HepG2 (cell line): ENCODE results near the gene HRH3. TPM values are rescaled to one million over a fixed set of nuclear protein-coding genes. Genes with fewer than 3 reads are reported as not detected.

Source experiments
- CCAR2 ChIP-seq: fragments of 200-400 bp; formaldehyde crosslinking; optimal IDR thresholded peaks from 2 replicates; pipeline ENCODE3; 2018; ENCODE audit warnings: low read depth, mild to moderate bottlenecking, low read length, moderate library complexity
- FOXA1 ChIP-seq, 2 experiments: fragments of 450-650 bp in 1 of 2; sonication (generic) in 1 of 2; formaldehyde crosslinking in 1 of 2; IDR thresholded peaks; 2 replicates each; pipeline versions ENCODE4 v1.4.0 to v1.6.1; 2016 to 2020; ENCODE audit warnings: missing genetic modification reagents in 1 of 2
- GFI1 ChIP-seq: sonication (generic); formaldehyde crosslinking; IDR thresholded peaks from 2 replicates; pipeline ENCODE4 v1.5.0; 2020; ENCODE audit warnings: missing genetic modification reagents, mild to moderate bottlenecking, borderline replicate concordance
- HNRNPH1 ChIP-seq: fragments of 200-400 bp; formaldehyde crosslinking; optimal IDR thresholded peaks from 2 replicates; pipeline ENCODE3; 2017; ENCODE audit warnings: mild to moderate bottlenecking, low read depth, low read length
- IKZF1 ChIP-seq: fragments of 450-650 bp; IDR thresholded peaks from 2 replicates; pipeline ENCODE4 v1.7.1; 2016
- KLF11 ChIP-seq: IDR thresholded peaks from 2 replicates; pipeline ENCODE4 v1.6.1; 2016; ENCODE audit warnings: missing compliant biosample characterization
- KLF13 ChIP-seq: sonication (generic); formaldehyde crosslinking; IDR thresholded peaks from 2 replicates; pipeline ENCODE4 v1.4.0; 2020; ENCODE audit warnings: mild to moderate bottlenecking, missing genetic modification reagents
- MAFF ChIP-seq: IDR thresholded peaks from 2 replicates; pipeline ENCODE4 v1.6.1; 2011; ENCODE audit warnings: low read depth, low read length, improper control_type of control experiment
- NFE2 ChIP-seq: sonication (generic); formaldehyde crosslinking; IDR thresholded peaks from 2 replicates; pipeline ENCODE4 v1.4.0; 2020; ENCODE audit warnings: missing genetic modification reagents
- NR1H2 ChIP-seq: sonication (generic); formaldehyde crosslinking; IDR thresholded peaks from 2 replicates; pipeline ENCODE4 v1.8.1; 2022; ENCODE audit warnings: low read depth, missing genetic modification reagents, borderline replicate concordance
- POGZ ChIP-seq: sonication (generic); formaldehyde crosslinking; IDR thresholded peaks from 2 replicates; pipeline ENCODE4 v1.4.0; 2020; ENCODE audit warnings: mild to moderate bottlenecking, missing genetic modification reagents
- POLR2G ChIP-seq: fragments of 200-400 bp; formaldehyde crosslinking; IDR thresholded peaks from 2 replicates; pipeline ENCODE4 v1.6.1; 2018; ENCODE audit warnings: mild to moderate bottlenecking, low read depth, low read length, moderate library complexity
- PRMT3 ChIP-seq: sonication (generic); formaldehyde crosslinking; IDR thresholded peaks from 2 replicates; pipeline ENCODE4 v1.8.1; 2022; ENCODE audit warnings: low read depth, mild to moderate bottlenecking, moderate library complexity, missing genetic modification reagents, borderline replicate concordance
- RCOR2 ChIP-seq: IDR thresholded peaks from 2 replicates; pipeline ENCODE4 v1.6.1; 2016; ENCODE audit warnings: missing biosample characterization, missing genetic modification reagents
- REL ChIP-seq: sonication (generic); formaldehyde crosslinking; conservative IDR thresholded peaks from 2 replicates; pipeline ENCODE4 v1.8.0; 2022; ENCODE audit warnings: mild to moderate bottlenecking, missing genetic modification reagents, moderate library complexity
- RFXAP ChIP-seq: sonication (generic); formaldehyde crosslinking; IDR thresholded peaks from 2 replicates; pipeline ENCODE4 v1.4.0; 2020; ENCODE audit warnings: missing genetic modification reagents, borderline replicate concordance
- ZBTB14 ChIP-seq: sonication (generic); formaldehyde crosslinking; IDR thresholded peaks from 2 replicates; pipeline ENCODE4 v1.4.0; 2020; ENCODE audit warnings: missing genetic modification reagents
- ZFP36 ChIP-seq: fragments of 150-350 bp; IDR thresholded peaks from 2 replicates; pipeline ENCODE4 v1.6.1; 2018; ENCODE audit warnings: borderline replicate concordance, low read length, low read depth; ENCODE audit not compliant: partially characterized antibody
- ZFP62 ChIP-seq: sonication (generic); formaldehyde crosslinking; IDR thresholded peaks from 2 replicates; pipeline ENCODE4 v1.4.0; 2020; ENCODE audit warnings: missing genetic modification reagents
- ZFP82 ChIP-seq: sonication (generic); formaldehyde crosslinking; IDR thresholded peaks from 2 replicates; pipeline ENCODE4 v1.5.1; 2020; ENCODE audit warnings: mild to moderate bottlenecking, missing genetic modification reagents, borderline replicate concordance
- ZNF441 ChIP-seq: sonication (generic); formaldehyde crosslinking; IDR thresholded peaks from 2 replicates; pipeline ENCODE4 v1.7.0; 2021; ENCODE audit warnings: missing genetic modification reagents, borderline replicate concordance
- ZNF496 ChIP-seq: sonication (generic); formaldehyde crosslinking; IDR thresholded peaks from 2 replicates; pipeline ENCODE4 v1.8.1; 2023; ENCODE audit warnings: mild to moderate bottlenecking, moderate library complexity, missing genetic modification reagents; ENCODE audit not compliant: insufficient replicate concordance
- ZNF674 ChIP-seq: sonication (generic); formaldehyde crosslinking; IDR thresholded peaks from 2 replicates; pipeline ENCODE4 v1.5.0; 2020; ENCODE audit warnings: low read depth, mild to moderate bottlenecking, missing genetic modification reagents
- ZNF720 ChIP-seq: sonication (generic); formaldehyde crosslinking; IDR thresholded peaks from 2 replicates; pipeline ENCODE4 v1.4.0; 2020; ENCODE audit warnings: missing genetic modification reagents
- ZNF749 ChIP-seq: sonication (generic); formaldehyde crosslinking; IDR thresholded peaks from 2 replicates; pipeline ENCODE4 v1.8.0; 2022; ENCODE audit warnings: mild to moderate bottlenecking, missing genetic modification reagents, moderate library complexity, borderline replicate concordance
- ZNF777 ChIP-seq: sonication (generic); formaldehyde crosslinking; IDR thresholded peaks from 2 replicates; pipeline ENCODE4 v1.4.0; 2020; ENCODE audit warnings: missing genetic modification reagents
- ZXDC ChIP-seq: sonication (generic); formaldehyde crosslinking; IDR thresholded peaks from 2 replicates; pipeline ENCODE4 v1.5.0; 2020; ENCODE audit warnings: mild to moderate bottlenecking, missing genetic modification reagents
- polyA plus RNA-seq, 8 experiments: library from polyadenylated mRNA; depleted of rRNA in 3 of 8; stranded (reverse) in 7 of 8; unstranded in 1 of 8; fragments of >200 nt; fragmentation: Illumina TruSeq in 4 of 8; extraction: Trizol in 4 of 8; gene quantifications; 2 replicates each; pipeline versions ENCODE4 v1.2.1 to v1.2.3, GENCODE V29; 2011 to 2016; ENCODE audit warnings: low read depth in 4 of 8, missing spikeins in 1 of 8, mixed read lengths in 1 of 8; ENCODE audit not compliant: insufficient read depth in 1 of 8
- total RNA-seq, 5 experiments: library from RNA; depleted of rRNA; stranded (reverse); fragments of >200 nt; fragmentation: Illumina TruSeq; extraction: Trizol; gene quantifications; 2 replicates each; pipeline ENCODE4 v1.2.3, GENCODE V29; 2016; ENCODE audit warnings: low read depth in 1 of 5

The HRH3 gene
- total and polyA plus RNA-seq, 2 of the 13 experiments (the other 11 are each of a cell fraction or from before 2014, with no cell fraction given) = 0.18 TPM; not detected in 1

GRCh38 chr20:62182469-62183425 lies 37.3 kb downstream of the HRH3 start, which contains the start of gene MTG2 (continued):
- peak; percentile 100 for TF ChIP-seq POLR2G
- peak; percentile 93 for TF ChIP-seq ZXDC
- peak; percentile 86 for TF ChIP-seq ZNF777 (CRISPR knock-in tag)
- TF ChIP-seq NR1H2 (CRISPR knock-in tag) = peak; percentile 88; the same call in 1 of the 2 replicates
- 0 out of 2 replicates have a peak, but pooled peaks have one; percentile 21 for TF ChIP-seq ZNF720 (CRISPR knock-in tag)
- TF ChIP-seq ZBTB14 = peak; percentile 77
- peak; percentile 99 for TF ChIP-seq KLF13 (CRISPR knock-in tag)
- TF ChIP-seq ZNF749 (CRISPR knock-in tag) = peak; percentile 97
- peak; percentile 98; the same call in 1 of the 2 replicates for TF ChIP-seq ZFP62 (CRISPR knock-in tag)
- peak; percentile 85 for TF ChIP-seq GFI1
- peak; percentile 95 for TF ChIP-seq KLF11 (CRISPR knock-in tag)
- 0 out of 2 replicates have a peak, but pooled peaks have one; percentile 92 for TF ChIP-seq REL
- no peak for TF ChIP-seq ZNF496 (CRISPR knock-in tag)
- TF ChIP-seq RCOR2 (CRISPR knock-in tag) = no peak; the same call in 1 of the 2 replicates
- TF ChIP-seq ZNF441 (CRISPR knock-in tag) = peak; percentile 95; the same call in 1 of the 2 replicates
- 0 out of 2 replicates have a peak, but pooled peaks have one; percentile 88 for TF ChIP-seq ZNF674
- peak; percentile 96 for TF ChIP-seq RFXAP
- no peak for TF ChIP-seq MAFF
- no peak for TF ChIP-seq IKZF1
- TF ChIP-seq NFE2 (CRISPR knock-in tag) = peak; percentile 7; the same call in 1 of the 2 replicates
- peak; percentile 95 for TF ChIP-seq ZFP82 (CRISPR knock-in tag)
- TF ChIP-seq HNRNPH1 = peak; percentile 95
- TF ChIP-seq FOXA1 (IDR thresholded peaks at IDR 0.05) = no peak
- TF ChIP-seq FOXA1 (CRISPR knock-in tag; IDR thresholded peaks at IDR 0.05) = peak; percentile 3; the same call in 1 of the 2 replicates
- no peak for TF ChIP-seq CCAR2
- TF ChIP-seq POGZ (CRISPR knock-in tag) = peak; percentile 91
- peak; percentile 61; the same call in 1 of the 2 replicates for TF ChIP-seq PRMT3 (CRISPR knock-in tag)
- no peak for TF ChIP-seq ZFP36
